DND-41 (cell line): ENCODE data around the gene SLC27A4.

Experiments used
- ATAC-seq: fragments of 200-7000 bp; cut with Tn5 transposase; 3 replicates; pipeline ENCODE4 v1.9.1; 2021; ENCODE audit warnings: low read depth; ENCODE audit not compliant: insufficient read depth
- DNase-seq: peaks from one replicate; pipeline ENCODE4 v3.0.0-alpha.2; 2020
- H2AFZ ChIP-seq: 2 replicates; pipeline ENCODE4 v1.6.0; 2012; ENCODE audit warnings: low read depth, low read length
- H3K27ac ChIP-seq: 2 replicates; pipeline ENCODE4 v1.5.1; 2012; ENCODE audit warnings: low read length, inconsistent platforms
- H3K27me3 ChIP-seq: fragments of 200-600 bp; sonication (generic); 2 replicates; pipeline ENCODE4 v1.6.0; 2012; ENCODE audit warnings: low read length, mild to moderate bottlenecking, inconsistent platforms; ENCODE audit not compliant: insufficient read depth, poor library complexity
- H3K36me3 ChIP-seq: 2 replicates; pipeline ENCODE4 v1.5.1; 2012; ENCODE audit warnings: low read length, inconsistent platforms; ENCODE audit not compliant: insufficient read depth
- H3K4me1 ChIP-seq: 2 replicates; pipeline ENCODE4 v1.5.1; 2012; ENCODE audit warnings: mild to moderate bottlenecking, low read length; ENCODE audit not compliant: insufficient read depth
- H3K4me2 ChIP-seq: 2 replicates; pipeline ENCODE4 v1.6.0; 2012; ENCODE audit warnings: mild to moderate bottlenecking, moderate library complexity, low read length, inconsistent platforms; ENCODE audit not compliant: insufficient read depth
- H3K4me3 ChIP-seq, 2 experiments: fragments of 200-600 bp in 1 of 2; shearing (Covaris generic) in 1 of 2; 2 replicates each; pipeline ENCODE4 v1.5.1; 2012 to 2016; ENCODE audit warnings: inconsistent platforms in 2 of 2, low read length in 2 of 2, mild to moderate bottlenecking in 2 of 2, low read depth in 1 of 2, moderate library complexity in 1 of 2
- H3K79me2 ChIP-seq: 2 replicates; pipeline ENCODE4 v1.6.0; 2012; ENCODE audit warnings: low read length, inconsistent platforms; ENCODE audit not compliant: insufficient read depth
- H3K9ac ChIP-seq: 2 replicates; pipeline ENCODE4 v1.6.0; 2012; ENCODE audit warnings: low read depth, mild to moderate bottlenecking, inconsistent platforms, low read length, moderate library complexity
- H3K9me3 ChIP-seq: 2 replicates; pipeline ENCODE4 v1.5.1; 2012; ENCODE audit warnings: low read length, moderate library complexity, mild to moderate bottlenecking, inconsistent platforms; ENCODE audit not compliant: insufficient read depth, severe bottlenecking
- H4K20me1 ChIP-seq: 2 replicates; pipeline ENCODE4 v1.6.0; 2012; ENCODE audit warnings: low read length; ENCODE audit not compliant: insufficient read depth
- CTCF ChIP-seq: IDR thresholded peaks from 2 replicates; pipeline ENCODE4 v1.5.1; 2012; ENCODE audit warnings: borderline replicate concordance, low read length, moderate library complexity, mild to moderate bottlenecking; ENCODE audit not compliant: poor library complexity, severe bottlenecking; ENCODE audit errors: extremely low read depth
- EZH2 ChIP-seq: IDR thresholded peaks from 3 replicates; pipeline ENCODE4 v1.6.1; 2012; ENCODE audit warnings: borderline replicate concordance, low read depth, mild to moderate bottlenecking, moderate library complexity, low read length, inconsistent platforms; ENCODE audit not compliant: severe bottlenecking

The SLC27A4 gene

GRCh38 chr9:128393970-128394369 lies 53.6 kb downstream of the SLC27A4 start:
- H3K4me1 ChIP-seq = no peaks in the 10 kb centered on the region
- no peak overlapping the region for H2AFZ ChIP-seq
- no peak overlapping the region for H3K4me2 ChIP-seq
- H3K36me3 ChIP-seq = peaks cover 11% of the 10 kb centered on the region; the same call in 1 of the 2 replicates
- DNase-seq = no peak
- H3K9ac ChIP-seq = no peak overlapping the region
- TF ChIP-seq CTCF (no peak), EZH2 (no peak)
- H3K27ac ChIP-seq = no peak overlapping the region
- H4K20me1 ChIP-seq = no peaks in the 10 kb centered on the region
- no peaks in the 10 kb centered on the region for H3K79me2 ChIP-seq
- H3K9me3 ChIP-seq = no peaks in the 10 kb centered on the region
- no peak for ATAC-seq
- no peak overlapping the region for H3K4me3 ChIP-seq
- no peaks in the 10 kb centered on the region for H3K27me3 ChIP-seq

- no peaks in the 10 kb centered on the region for H3K9me3 ChIP-seq
- H3K27me3 ChIP-seq = no peaks in the 10 kb centered on the region
- H2AFZ ChIP-seq = no peak overlapping the region
- H4K20me1 ChIP-seq = no peaks in the 10 kb centered on the region
- H3K79me2 ChIP-seq = no peaks in the 10 kb centered on the region
- no peaks in the 10 kb centered on the region for H3K4me1 ChIP-seq
- H3K36me3 ChIP-seq = peaks cover 5% of the 10 kb centered on the region; the same call in 1 of the 2 replicates
- H3K4me2 ChIP-seq = no peak overlapping the region
- TF ChIP-seq CTCF (no peak), EZH2 (no peak)
- no peak overlapping the region for H3K9ac ChIP-seq
- no peak overlapping the region for H3K27ac ChIP-seq
- DNase-seq (no peak), ATAC-seq (no peak)
- H3K4me3 ChIP-seq = no peak overlapping the region
Measured at GRCh38 chr9:128394379-128395168, 54.2 kb downstream of the SLC27A4 start.

GRCh38 chr9:128396970-128397613 lies 56.8 kb downstream of the SLC27A4 start:
- no peak for ATAC-seq
- H3K27me3 ChIP-seq = no peaks in the 10 kb centered on the region
- no peaks in the 10 kb centered on the region for H3K9me3 ChIP-seq
- H3K4me3 ChIP-seq = no peak overlapping the region
- DNase-seq = no peak
- no peak overlapping the region for H3K27ac ChIP-seq
- TF ChIP-seq CTCF (no peak), EZH2 (no peak)
- no peaks in the 10 kb centered on the region for H3K79me2 ChIP-seq
- no peaks in the 10 kb centered on the region for H4K20me1 ChIP-seq
- H2AFZ ChIP-seq = no peak overlapping the region
- no peak overlapping the region for H3K4me2 ChIP-seq
- no peaks in the 10 kb centered on the region for H3K4me1 ChIP-seq
- H3K36me3 ChIP-seq = no peaks in the 10 kb centered on the region
- H3K9ac ChIP-seq = no peak overlapping the region
